Erythroblast (primary cell): ENCODE measurements around the gene ZC3H13.

Source experiments
- GATA1 ChIP-seq: IDR thresholded peaks from 2 replicates; pipeline ENCODE4 v1.6.1; 2011; ENCODE audit warnings: low read depth, mild to moderate bottlenecking, control low read depth, low read length, moderate library complexity
- POLR2A ChIP-seq: IDR thresholded peaks from 2 replicates; pipeline ENCODE4 v1.6.1; 2011; ENCODE audit warnings: mild to moderate bottlenecking, low read length

DNA sequence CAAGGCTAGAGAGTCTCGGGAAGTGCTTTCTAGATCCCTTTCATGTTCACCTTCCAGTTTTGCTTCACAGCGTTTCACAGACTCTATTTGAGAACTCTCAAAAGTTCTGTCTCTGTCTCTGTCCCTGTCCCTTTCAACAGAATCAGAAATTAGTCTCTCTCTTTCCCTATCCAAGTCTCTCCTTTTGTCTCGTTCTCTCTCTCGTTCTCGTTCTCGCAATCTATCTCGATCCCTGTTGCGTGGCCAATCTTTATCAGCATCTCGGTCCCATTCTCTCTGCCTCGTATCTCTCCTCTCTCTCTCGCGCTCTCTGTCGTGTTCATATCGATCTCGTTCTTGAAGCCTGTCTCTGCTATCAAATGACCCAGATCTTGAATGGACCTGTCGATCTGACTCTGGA, 85.0 kb downstream of the ZC3H13 start:
- TF ChIP-seq POLR2A, result no peak
- no peak for TF ChIP-seq GATA1
